GM04504 (cell line): ENCODE measurements around the gene PCGF1.

Experiments
- DNase-seq: peaks from one replicate; pipeline ENCODE4 v3.0.0-alpha.2; 2012; ENCODE audit warnings: low read depth

The PCGF1 gene

GRCh38 chr2:74536166-74536950 lies 28.9 kb upstream of the PCGF1 start:
- DNase-seq, result no peak

- DNase-seq, result no peak
These were observed 28.0 kb upstream of the PCGF1 start for GRCh38 chr2:74535440-74535965.

DNA sequence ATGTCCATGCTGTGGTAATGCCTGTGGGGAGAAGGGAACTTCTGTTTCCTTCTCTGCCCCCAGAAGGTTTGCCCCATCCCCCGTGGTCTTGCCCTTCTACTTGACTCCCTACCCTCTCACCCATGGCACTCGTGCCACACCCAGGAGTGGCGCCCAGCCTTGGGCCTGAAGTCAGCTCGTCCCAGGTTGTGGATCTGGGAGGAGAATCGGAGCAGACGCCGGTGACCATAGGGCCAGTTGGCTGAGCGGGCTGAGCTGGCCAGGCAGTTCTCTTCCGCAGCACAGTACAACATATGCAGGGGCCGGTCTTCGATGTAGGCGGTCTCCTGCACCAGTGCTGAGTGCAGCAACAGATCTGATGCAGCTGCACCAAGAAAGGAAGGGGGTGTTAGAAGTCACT lies 26.9 kb upstream of the PCGF1 start:
- no peak for DNase-seq

DNA sequence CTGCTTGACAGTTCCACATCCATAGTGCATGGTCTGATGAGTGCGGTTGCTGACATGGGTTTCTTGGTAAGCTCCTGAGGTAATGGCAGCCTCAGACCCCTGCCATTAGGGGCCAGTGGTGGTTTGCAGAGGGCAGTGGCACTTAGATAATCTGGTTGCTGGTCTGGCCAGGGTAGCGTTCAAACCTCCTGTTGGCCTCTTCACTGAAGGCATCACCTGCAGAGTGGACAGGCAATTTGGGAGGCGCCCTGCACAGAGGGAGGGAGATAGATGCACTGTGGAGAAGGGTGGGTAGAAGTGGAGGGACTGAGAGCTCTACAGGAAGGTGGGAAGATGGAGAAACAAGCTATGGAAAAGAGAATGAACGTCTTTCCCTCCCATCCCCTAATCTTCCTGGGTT lies 26.0 kb upstream of the PCGF1 start:
- no peak for DNase-seq

DNA sequence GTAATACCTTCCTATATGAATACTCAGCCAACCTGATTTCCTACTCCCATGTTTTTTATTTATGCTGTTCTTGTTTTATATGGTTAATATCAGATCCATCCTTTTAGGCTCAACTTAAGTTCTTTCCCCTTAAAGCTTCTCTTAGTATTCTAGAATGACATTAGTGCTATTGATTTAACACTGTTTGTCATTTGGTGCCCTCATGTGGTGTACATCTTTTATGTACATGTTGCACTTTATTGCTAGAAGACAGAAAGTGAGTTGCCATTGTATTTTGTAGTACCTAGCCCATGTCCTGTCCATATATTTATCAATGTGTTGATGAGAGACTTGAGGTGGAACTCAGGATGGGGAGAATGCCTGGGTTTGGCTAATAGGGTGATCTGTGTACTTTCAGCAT lies 24.7 kb upstream of the PCGF1 start:
- no peak for DNase-seq

- DNase-seq, result no peak
These were observed 24.2 kb upstream of the PCGF1 start for GRCh38 chr2:74531666-74532065.

DNA sequence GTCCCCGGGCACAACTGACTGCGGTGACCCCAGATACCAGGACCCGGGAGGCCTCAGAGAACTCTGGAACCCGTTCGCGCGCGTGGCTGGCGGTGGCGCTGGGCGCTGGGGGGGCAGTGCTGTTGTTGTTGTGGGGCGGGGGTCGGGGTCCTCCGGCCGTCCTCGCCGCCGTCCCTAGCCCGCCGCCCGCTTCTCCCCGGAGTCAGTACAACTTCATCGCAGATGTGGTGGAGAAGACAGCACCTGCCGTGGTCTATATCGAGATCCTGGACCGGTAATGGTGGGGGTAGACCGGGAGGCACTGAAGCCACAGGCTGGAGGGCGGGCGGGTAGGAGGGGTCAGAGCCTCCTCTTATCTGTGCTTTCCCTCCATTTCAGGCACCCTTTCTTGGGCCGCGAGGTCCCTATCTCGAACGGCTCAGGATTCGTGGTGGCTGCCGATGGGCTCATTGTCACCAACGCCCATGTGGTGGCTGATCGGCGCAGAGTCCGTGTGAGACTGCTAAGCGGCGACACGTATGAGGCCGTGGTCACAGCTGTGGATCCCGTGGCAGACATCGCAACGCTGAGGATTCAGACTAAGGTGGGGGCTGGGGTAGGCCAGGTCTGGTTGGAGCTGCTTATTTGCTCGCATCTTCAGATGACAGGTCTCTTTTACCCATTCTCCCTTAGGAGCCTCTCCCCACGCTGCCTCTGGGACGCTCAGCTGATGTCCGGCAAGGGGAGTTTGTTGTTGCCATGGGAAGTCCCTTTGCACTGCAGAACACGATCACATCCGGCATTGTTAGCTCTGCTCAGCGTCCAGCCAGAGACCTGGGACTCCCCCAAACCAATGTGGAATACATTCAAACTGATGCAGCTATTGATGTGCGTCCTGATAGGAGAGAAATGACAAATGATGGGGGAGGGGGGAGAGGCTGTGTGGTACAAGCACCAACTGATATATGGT lies 23.0 kb upstream of the PCGF1 start:
- no peak for DNase-seq

GRCh38 chr2:74529357-74530238 lies 22.1 kb upstream of the PCGF1 start, which contains the start of the genes AUP1 and HTRA2:
AUP1 (minus strand) TSS chr2:74529706; CDS start chr2:74529629, 77 bp downstream.
HTRA2 (plus strand) TSS chr2:74529933; CDS start chr2:74530007, 74 bp downstream.
- DNase-seq, result peak; percentile 99

- DNase-seq, result no peak
These were observed 21.3 kb upstream of the PCGF1 start for GRCh38 chr2:74528600-74529356.

DNA sequence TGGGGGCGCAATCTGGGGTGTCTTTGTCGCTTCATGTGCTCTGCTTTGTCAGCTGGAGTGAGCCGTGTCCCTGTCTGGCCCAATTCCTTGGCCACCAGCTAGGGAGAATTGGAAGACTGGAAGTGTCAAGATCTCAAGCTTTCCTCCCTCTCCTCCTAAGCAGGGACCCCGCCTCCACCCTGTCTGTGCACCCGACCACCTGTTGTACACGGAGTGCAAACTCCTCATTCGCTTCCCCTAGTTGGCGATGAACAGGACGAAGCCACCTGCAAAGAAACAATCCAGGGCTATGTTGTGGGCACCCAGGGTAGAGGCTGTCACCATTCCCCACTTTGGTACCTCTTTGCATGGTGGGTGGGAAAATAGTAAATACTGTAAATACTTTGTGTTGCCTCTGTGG lies 20.2 kb upstream of the PCGF1 start:
- no peak for DNase-seq

GRCh38 chr2:74526649-74527230 lies 19.2 kb upstream of the PCGF1 start:
- DNase-seq, result no peak

GRCh38 chr2:74525717-74526648 lies 18.5 kb upstream of the PCGF1 start, which contains the start of gene DQX1:
DQX1 (minus strand) TSS chr2:74526231; CDS start chr2:74525729, 502 bp downstream.
- DNase-seq, result no peak

GRCh38 chr2:74524955-74525716 lies 17.6 kb upstream of the PCGF1 start:
- no peak for DNase-seq

DNA sequence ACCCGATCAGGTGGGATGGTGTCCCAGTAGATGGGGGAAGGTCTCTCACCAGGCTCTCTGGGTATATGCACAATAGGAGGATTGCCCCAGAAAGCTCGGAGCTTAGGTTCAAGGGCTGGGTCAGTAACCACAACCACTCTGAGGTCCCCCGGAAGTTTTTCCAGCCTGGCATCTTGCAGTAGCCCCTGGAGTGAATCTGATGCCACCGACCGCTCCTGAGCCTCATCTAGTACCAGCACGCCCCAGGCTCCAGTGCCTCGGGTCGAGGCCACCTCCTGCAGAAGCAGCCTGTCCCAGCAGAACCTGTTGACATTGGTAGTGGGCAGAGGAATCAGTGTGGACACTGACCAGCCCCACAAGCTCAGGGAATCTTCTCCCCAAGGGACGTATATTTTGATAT lies 16.5 kb upstream of the PCGF1 start:
- no peak for DNase-seq

GRCh38 chr2:74522516-74522915 lies 15.0 kb upstream of the PCGF1 start:
- DNase-seq, result no peak

GRCh38 chr2:74516650-74517049 lies 9.2 kb upstream of the PCGF1 start:
- no peak for DNase-seq

DNA sequence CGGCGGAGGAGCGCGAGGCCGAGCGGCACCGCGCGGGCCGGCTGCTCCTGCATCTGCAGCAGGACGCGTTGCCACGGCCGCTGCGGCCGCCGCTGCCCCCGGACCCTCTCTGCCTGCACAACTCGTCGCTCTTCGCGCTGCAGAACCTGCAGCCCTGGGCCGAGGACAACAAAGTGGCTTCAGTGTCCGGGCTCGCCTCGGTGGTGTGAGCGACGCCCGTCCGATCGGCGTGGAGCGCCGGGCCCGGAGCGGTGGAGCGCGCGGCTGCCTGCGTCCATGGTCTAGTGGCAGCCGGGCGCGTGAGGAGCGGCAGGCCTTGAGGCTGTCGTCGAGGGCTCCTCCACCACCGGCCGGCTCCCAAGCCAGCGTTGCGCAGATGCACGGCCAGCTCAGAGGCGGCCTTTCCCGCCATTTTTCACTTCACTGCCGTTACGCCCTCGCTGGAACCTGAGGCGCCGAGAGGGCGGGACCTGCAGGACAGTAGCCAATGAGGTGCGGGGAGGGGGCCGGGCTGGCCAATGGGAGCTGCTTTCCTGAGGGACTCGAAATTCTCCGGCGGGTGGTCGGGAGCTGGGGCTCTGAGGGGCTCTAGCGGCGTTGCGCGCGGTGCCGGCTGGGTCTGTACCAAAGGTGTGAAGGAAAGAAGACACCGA lies 8.6 kb upstream of the PCGF1 start:
- DNase-seq, result no peak
